Fibroblast of pulmonary artery (primary cell): Measurements from ENCODE around the gene BCL11A.
A peak's percentile ranks its signal among the peaks of the same experiment; 100 is the strongest.

Experiments used
- DNase-seq: peaks from one replicate; pipeline ENCODE4 v3.0.0-alpha.2; 2010; ENCODE audit warnings: low read depth
- H3K4me3 ChIP-seq: replicated peaks from 2 replicates; pipeline ENCODE4 v1.5.1; 2011; ENCODE audit warnings: low read depth, mild to moderate bottlenecking, control low read depth, low read length, moderate library complexity
- TF ChIP-seq, protein P1 (sequence below): IDR thresholded peaks from 2 replicates; pipeline ENCODE4 v1.5.1; 2011; ENCODE audit warnings: mild to moderate bottlenecking, control low read depth, low read length, inconsistent platforms; ENCODE audit errors: missing control alignments

The BCL11A gene

DNA sequence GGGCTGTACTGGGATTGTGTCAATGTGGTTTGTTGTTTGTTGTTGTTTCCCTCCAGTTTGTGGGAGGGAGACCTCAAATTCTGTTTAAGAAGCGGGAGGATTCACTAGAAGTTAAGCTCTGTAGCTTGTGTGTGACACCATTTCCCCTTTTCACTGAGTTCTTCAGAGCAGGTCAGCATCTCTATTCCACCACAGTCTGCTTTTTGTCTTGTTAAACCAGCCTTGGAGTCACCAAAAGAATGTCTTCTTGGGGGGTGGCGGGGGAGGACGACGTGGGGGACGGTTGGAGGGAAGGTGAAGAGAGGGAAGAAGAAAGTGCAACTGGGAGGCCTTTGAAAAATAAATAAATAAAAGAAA, 2.3 kb upstream of the BCL11A start:
- H3K4me3 ChIP-seq, result peak overlapping the region; percentile 72
- TF ChIP-seq, protein P1, sequence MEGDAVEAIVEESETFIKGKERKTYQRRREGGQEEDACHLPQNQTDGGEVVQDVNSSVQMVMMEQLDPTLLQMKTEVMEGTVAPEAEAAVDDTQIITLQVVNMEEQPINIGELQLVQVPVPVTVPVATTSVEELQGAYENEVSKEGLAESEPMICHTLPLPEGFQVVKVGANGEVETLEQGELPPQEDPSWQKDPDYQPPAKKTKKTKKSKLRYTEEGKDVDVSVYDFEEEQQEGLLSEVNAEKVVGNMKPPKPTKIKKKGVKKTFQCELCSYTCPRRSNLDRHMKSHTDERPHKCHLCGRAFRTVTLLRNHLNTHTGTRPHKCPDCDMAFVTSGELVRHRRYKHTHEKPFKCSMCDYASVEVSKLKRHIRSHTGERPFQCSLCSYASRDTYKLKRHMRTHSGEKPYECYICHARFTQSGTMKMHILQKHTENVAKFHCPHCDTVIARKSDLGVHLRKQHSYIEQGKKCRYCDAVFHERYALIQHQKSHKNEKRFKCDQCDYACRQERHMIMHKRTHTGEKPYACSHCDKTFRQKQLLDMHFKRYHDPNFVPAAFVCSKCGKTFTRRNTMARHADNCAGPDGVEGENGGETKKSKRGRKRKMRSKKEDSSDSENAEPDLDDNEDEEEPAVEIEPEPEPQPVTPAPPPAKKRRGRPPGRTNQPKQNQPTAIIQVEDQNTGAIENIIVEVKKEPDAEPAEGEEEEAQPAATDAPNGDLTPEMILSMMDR, result no peak
- DNase-seq, result no peak

DNA sequence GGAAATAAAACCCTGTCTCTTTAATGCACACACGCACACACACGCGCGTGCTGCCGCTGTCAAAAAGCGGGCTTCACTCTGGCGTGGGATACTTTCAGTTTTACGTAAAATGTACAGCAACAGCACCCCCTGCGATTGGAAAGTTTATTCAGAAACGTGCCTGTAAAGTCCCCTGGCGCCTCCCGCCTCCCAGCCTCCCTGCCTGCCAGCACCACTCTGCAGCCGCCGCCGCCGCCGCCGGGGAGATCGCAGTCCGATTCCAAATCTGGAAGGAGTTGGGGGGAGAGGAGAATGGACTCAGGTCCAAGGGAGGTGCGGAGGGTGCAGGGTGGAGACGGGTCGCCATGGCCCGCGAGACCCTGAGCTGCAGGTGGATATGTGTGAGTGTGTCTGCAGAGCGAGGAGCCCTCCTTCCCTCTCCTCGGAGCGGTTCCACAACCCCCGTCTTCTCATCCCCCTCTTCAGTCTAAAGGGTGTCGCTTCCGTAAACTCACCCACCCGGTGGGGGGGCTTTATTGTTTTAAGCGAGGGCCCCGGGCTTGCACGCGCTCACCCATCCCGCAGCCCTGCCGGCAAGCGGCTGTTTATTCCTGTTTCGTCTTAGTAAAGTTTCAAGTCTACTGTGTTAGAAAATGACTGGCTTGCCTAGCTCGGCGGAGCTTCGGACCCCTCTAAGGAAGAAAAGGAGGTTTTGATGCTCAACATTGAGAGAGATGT, 1.8 kb upstream of the BCL11A start:
- TF ChIP-seq, protein P1, result peak; percentile 46
- H3K4me3 ChIP-seq, result peak overlapping the region; percentile 72
- DNase-seq, result peak; percentile 80

DNA sequence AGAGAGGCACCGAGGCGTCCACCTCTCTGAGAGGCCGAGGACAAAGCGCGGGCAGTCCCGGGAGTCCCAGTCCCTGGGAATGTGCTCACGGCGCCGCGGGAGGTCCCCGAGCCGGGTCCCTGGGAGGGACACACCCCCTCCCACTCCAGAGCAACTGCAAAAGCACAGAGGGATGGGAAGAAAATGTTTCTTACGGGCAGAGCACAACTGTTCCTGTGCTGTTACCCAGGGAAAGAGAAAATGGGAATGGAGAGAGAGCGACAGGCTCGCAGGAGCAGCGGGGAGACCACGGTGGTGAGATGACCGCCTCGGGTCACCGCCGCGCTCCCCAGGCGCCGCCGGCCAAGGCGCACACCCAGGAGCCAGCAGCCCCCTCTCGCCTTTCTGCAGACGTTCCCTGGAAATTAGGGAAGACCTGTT, 1.2 kb upstream of the BCL11A start:
- no peak for DNase-seq
- H3K4me3 ChIP-seq, result peak overlapping the region; percentile 72
- TF ChIP-seq, protein P1, result no peak

DNA sequence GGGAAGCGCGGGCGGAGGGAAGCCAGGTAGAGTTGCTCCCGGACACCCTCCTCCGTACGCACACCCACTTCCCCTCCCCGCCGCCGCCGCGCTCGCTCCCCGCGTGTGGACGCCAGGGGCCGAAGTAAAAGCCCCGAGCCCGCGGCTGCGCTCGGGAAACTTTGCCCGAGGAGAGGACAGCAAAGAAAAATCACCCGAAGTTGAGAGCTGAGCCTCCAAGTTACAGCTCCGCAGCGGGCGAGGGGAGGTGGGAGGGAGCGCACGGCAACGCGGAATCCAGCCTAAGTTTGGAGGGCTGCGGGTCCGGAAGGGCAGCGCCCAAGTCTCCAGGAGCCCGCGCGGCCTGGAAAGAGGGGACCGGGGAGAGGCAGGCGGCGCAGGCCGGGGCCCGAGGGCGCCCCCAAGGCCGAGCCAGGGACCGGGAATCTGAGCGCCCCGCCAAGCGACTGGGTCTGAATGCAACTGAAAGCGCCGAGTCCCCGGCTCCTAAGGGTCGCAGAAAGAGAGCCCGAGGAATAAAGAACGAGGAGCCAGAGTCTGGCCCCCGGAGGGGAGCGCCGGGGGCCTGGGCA, 706 bp upstream of the BCL11A start:
- peak overlapping the region; percentile 72 for H3K4me3 ChIP-seq
- TF ChIP-seq, protein P1, result no peak
- no peak for DNase-seq

DNA sequence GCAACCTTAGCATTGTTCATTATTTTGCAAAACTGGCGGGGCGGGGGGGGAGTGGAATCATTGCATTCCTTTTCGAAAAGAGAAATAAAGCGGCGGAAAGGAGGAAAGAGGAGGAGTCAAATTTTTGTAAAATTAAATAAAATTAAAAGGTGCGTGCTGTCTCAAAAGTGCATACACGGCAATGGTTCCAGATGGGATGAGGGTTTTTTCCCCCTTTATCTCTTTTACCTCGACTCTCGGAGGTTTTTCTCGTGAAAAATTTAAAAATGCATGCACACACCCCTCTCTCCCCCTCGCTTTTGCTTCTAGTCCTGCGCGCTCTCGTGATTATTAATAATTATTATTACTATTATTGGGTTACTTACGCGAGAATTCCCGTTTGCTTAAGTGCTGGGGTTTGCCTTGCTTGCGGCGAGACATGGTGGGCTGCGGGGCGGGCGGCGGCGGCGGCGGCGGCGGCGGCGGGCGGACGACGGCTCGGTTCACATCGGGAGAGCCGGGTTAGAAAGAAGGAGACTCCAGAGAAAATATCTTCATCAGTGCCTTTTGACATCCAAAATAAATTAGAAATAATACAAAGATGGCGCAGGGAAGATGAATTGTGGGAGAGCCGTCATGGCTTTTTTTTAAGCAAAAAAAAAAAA, 481 bp downstream of the BCL11A start:
- TF ChIP-seq, protein P1, result no peak
- peak overlapping the region; percentile 72 for H3K4me3 ChIP-seq
- DNase-seq, result no peak

DNA sequence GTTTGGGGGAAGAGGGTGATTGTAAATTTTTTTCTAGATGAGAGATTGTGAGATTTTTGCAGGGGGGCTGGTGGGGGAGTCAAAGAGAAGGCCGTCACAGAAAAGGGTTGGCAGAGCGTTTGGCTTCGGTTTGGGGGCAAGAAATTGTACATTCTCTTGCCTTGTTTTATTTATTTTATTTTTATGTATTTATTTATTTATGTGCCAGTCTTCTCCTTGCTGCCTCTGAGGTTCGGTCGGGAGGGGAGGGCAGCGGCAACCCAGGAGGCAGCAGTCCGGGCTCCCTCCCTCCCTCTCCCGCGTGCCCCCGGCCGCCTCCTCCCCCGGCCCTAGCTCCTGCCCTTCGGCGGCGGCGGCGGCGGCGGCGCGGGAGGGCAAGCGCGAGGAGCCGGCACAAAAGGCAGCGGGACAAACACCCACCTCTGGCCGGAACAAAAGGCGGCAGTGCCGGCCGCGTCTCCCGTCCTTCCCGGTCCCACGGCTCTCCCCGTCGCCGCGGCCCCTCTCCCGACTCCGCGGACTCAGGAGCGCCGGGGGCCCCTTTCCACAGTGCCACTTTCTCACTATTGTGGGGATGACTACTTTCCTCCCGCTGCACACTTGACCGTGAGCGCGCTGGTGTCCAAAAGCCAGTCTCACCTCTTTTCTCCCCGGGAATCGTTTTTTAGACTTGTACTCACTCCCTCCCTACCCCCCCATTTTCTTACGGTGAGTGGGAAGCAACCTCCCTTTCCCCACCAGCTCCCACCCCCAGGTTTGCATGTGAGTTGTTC, 1.2 kb downstream of the BCL11A start:
- no peak for DNase-seq
- TF ChIP-seq, protein P1, result no peak
- H3K4me3 ChIP-seq, result peak overlapping the region; percentile 72
